ENCODE measurements around the gene PHC1.

PHC1 gene

GRCh38 chr12:8886502-8887284 lies 27.6 kb upstream of the PHC1 start:
- no peak for DNase-seq (ENCODE audit: low spot score)

GRCh38 chr12:8887285-8887715 lies 27.0 kb upstream of the PHC1 start:
- no peak for TF ChIP-seq CTCF (conservative IDR thresholded peaks at IDR 0.05; ENCODE audit: low read depth)
- DNase-seq (ENCODE audit: low spot score): no peak
- no peak overlapping the region for H3K27ac ChIP-seq
- POLR2A ChIA-PET (ENCODE audit: low non-redundant PET): no interaction called here
- CTCF ChIA-PET: interaction anchor here (0.6 kb wide), 1 partner anchor 230 kb away, joined by 3 read pairs; no protein-coding TSS in a partner anchor

More at GRCh38 chr12:8886502-8887284, 27.6 kb upstream of the PHC1 start:
- no peak for TF ChIP-seq CTCF (conservative IDR thresholded peaks at IDR 0.05; ENCODE audit: low read depth)
- CTCF ChIA-PET: no interaction called here
- H3K27ac ChIP-seq: no peak overlapping the region
- POLR2A ChIA-PET (ENCODE audit: low non-redundant PET): no interaction called here

- ChIA-PET CTCF (interaction anchor here (0.5 to 2.2 kb wide), 32 partner anchors 8 to 1749 kb away, joined by 3 to 13 read pairs (median 4); partner anchors contain the start of gene A2ML1), POLR2A (ENCODE audit: low non-redundant PET) (no interaction called here)
- TF ChIP-seq CTCF (conservative IDR thresholded peaks at IDR 0.05; ENCODE audit: low read depth): peak; percentile 66
- DNase-seq (ENCODE audit: low spot score): peak; percentile 61
- no peak overlapping the region for H3K27ac ChIP-seq
Measured at GRCh38 chr12:8890313-8891085, 23.8 kb upstream of the PHC1 start.

- H3K27ac ChIP-seq: no peak overlapping the region
- CTCF ChIA-PET: no interaction called here
- POLR2A ChIA-PET (ENCODE audit: low non-redundant PET): no interaction called here
- DNase-seq (ENCODE audit: low spot score): no peak
- no peak for TF ChIP-seq CTCF (conservative IDR thresholded peaks at IDR 0.05; ENCODE audit: low read depth)
Measured at GRCh38 chr12:8891976-8892375, 22.3 kb upstream of the PHC1 start.

- POLR2A ChIA-PET (ENCODE audit: low non-redundant PET): no interaction called here
- no peak for TF ChIP-seq CTCF (conservative IDR thresholded peaks at IDR 0.05; ENCODE audit: low read depth)
- CTCF ChIA-PET: interaction anchor here (0.5 kb wide), 1 partner anchor 212 kb away, joined by 3 read pairs; no protein-coding TSS in a partner anchor
- DNase-seq (ENCODE audit: low spot score): no peak
- H3K27ac ChIP-seq: no peak overlapping the region
Measured at GRCh38 chr12:8894378-8894777, 19.9 kb upstream of the PHC1 start.

- CTCF ChIA-PET: interaction anchor here (0.5 kb wide), 1 partner anchor 238 kb away, joined by 3 read pairs; no protein-coding TSS in a partner anchor
- no peak overlapping the region for H3K27ac ChIP-seq
- no peak for DNase-seq (ENCODE audit: low spot score)
- no peak for TF ChIP-seq CTCF (conservative IDR thresholded peaks at IDR 0.05; ENCODE audit: low read depth)
- POLR2A ChIA-PET (ENCODE audit: low non-redundant PET): no interaction called here
Measured at GRCh38 chr12:8894986-8895385, 19.3 kb upstream of the PHC1 start.

All from RWPE1 (cell line).